SK-N-SH (cell line): ENCODE data around the gene EBF4. TPM values are rescaled to one million over a fixed set of nuclear protein-coding genes. Genes with fewer than 3 reads are reported as not detected.

Experiments
- CTCF ChIA-PET: fragments of 300-600, 350-600 bp; formaldehyde crosslinking; extraction: SDS; loops from one replicate; lab custom pipeline; 2021; lab: Yijun Ruan, JAX
- POLR2A ChIA-PET: fragments of 350-600 bp; sonication (Branson Sonifier 250); formaldehyde crosslinking; extraction: SDS; loops from one replicate; lab custom pipeline; 2020; ENCODE audit warnings: antibody characterized with exemption, inconsistent platforms; lab: Yijun Ruan, JAX
- DNase-seq: peaks from one replicate; pipeline ENCODE4 v3.0.0; 2012
- H2AFZ ChIP-seq: fragments of 200-600 bp; sonication (generic); 2 replicates; pipeline ENCODE4 v1.8.1; 2016; ENCODE audit warnings: antibody characterized with exemption, mild to moderate bottlenecking, low read depth
- H3F3A ChIP-seq: fragments of 200-600 bp; sonication (generic); replicated peaks from 2 replicates; pipeline ENCODE3; 2016; ENCODE audit warnings: antibody characterized with exemption, mild to moderate bottlenecking; ENCODE audit not compliant: insufficient read depth
- H3K27ac ChIP-seq, 2 experiments: fragments of 200-500 bp in 1 of 2; fragments of 200-600 bp in 1 of 2; sonication (Bioruptor generic) in 1 of 2; sonication (generic), shearing (Covaris generic) in 1 of 2; 2 replicates each; pipeline versions ENCODE4 v1.5.1 to v1.6.1; 2014 to 2016; ENCODE audit warnings: low read depth in 2 of 2, inconsistent platforms in 1 of 2, low read length in 1 of 2, mild to moderate bottlenecking in 1 of 2, mixed read lengths in 1 of 2
- H3K27me3 ChIP-seq: fragments of 200-600 bp; sonication (generic), shearing (Covaris generic); 2 replicates; pipeline ENCODE4 v1.6.1; 2016; ENCODE audit warnings: mixed run types; ENCODE audit not compliant: insufficient read depth
- H3K36me3 ChIP-seq, 2 experiments: fragments of 200-500 bp in 1 of 2; fragments of 200-600 bp in 1 of 2; sonication (Bioruptor generic) in 1 of 2; sonication (generic) in 1 of 2; replicated peaks in 1 of 2; 2 replicates each; pipeline versions ENCODE3 to v1.5.1; 2014 to 2016; ENCODE audit warnings: low read length in 1 of 2, mild to moderate bottlenecking in 1 of 2; ENCODE audit not compliant: insufficient read depth in 2 of 2, control insufficient read depth in 1 of 2
- H3K4me1 ChIP-seq, 2 experiments: fragments of 200-500 bp in 1 of 2; fragments of 200-600 bp in 1 of 2; sonication (Bioruptor generic) in 1 of 2; sonication (generic), shearing (Covaris generic) in 1 of 2; 2 replicates each; pipeline versions ENCODE4 v1.5.1 to v1.6.1; 2014 to 2016; ENCODE audit warnings: low read depth in 1 of 2, low read length in 1 of 2, mixed run types in 1 of 2; ENCODE audit not compliant: insufficient read depth in 2 of 2, control insufficient read depth in 1 of 2
- H3K4me2 ChIP-seq: fragments of 200-600 bp; sonication (generic), shearing (Covaris generic); 2 replicates; pipeline ENCODE4 v1.6.1; 2017; ENCODE audit warnings: mixed run types
- H3K4me3 ChIP-seq, 2 experiments: fragments of 200-500 bp in 1 of 2; fragments of 200-600 bp in 1 of 2; sonication (Bioruptor generic) in 1 of 2; sonication (generic), shearing (Covaris generic) in 1 of 2; 2 replicates each; pipeline versions ENCODE4 v1.5.1 to v1.8.1; 2014 to 2016; ENCODE audit warnings: low read depth in 2 of 2, inconsistent platforms in 1 of 2, low read length in 1 of 2, mild to moderate bottlenecking in 1 of 2, mixed read lengths in 1 of 2, moderate library complexity in 1 of 2
- H3K79me2 ChIP-seq: fragments of 200-600 bp; sonication (generic); 2 replicates; pipeline ENCODE4 v1.8.1; 2017; ENCODE audit warnings: mild to moderate bottlenecking; ENCODE audit not compliant: insufficient read depth
- H3K9ac ChIP-seq: fragments of 200-600 bp; sonication (generic); 2 replicates; pipeline ENCODE4 v1.6.1; 2017; ENCODE audit warnings: mixed run types
- H3K9me2 ChIP-seq: fragments of 200-600 bp; sonication (generic); 2 replicates; pipeline ENCODE4 v1.6.1; 2017; ENCODE audit warnings: mixed run types
- H3K9me3 ChIP-seq: fragments of 200-600 bp; sonication (generic); 2 replicates; pipeline ENCODE4 v1.6.1; 2017; ENCODE audit warnings: mixed run types, mild to moderate bottlenecking, moderate library complexity
- H4K20me1 ChIP-seq: fragments of 200-600 bp; sonication (generic); 2 replicates; pipeline ENCODE4 v1.6.1; 2017; ENCODE audit warnings: mild to moderate bottlenecking, mixed run types; ENCODE audit not compliant: insufficient read depth
- EZH2phosphoT487 ChIP-seq: fragments of 200-600 bp; sonication (generic); IDR thresholded peaks from 2 replicates; pipeline ENCODE4 v1.6.1; 2017; ENCODE audit warnings: low read depth, mixed run types, mild to moderate bottlenecking, antibody characterized with exemption, moderate library complexity, borderline replicate concordance
- FOXJ3 ChIP-seq: sonication (generic); formaldehyde crosslinking; IDR thresholded peaks from 2 replicates; pipeline ENCODE4 v1.5.1; 2020; ENCODE audit warnings: mild to moderate bottlenecking, missing genetic modification reagents
- MEF2A ChIP-seq: IDR thresholded peaks from 2 replicates; pipeline ENCODE4 v1.4.0; 2012; ENCODE audit warnings: low read depth, borderline replicate concordance
- NFIC ChIP-seq: IDR thresholded peaks from 2 replicates; pipeline ENCODE4 v1.4.0; 2012; ENCODE audit warnings: borderline replicate concordance
- RAD21 ChIP-seq: IDR thresholded peaks from 2 replicates; pipeline ENCODE4 v1.6.1; 2012; ENCODE audit warnings: mild to moderate bottlenecking, low read length
- SMC3 ChIP-seq: IDR thresholded peaks from 2 replicates; pipeline ENCODE4 v1.6.1; 2012; ENCODE audit warnings: low read depth, low read length, improper control_type of control experiment
- TCF12 ChIP-seq: IDR thresholded peaks from 2 replicates; pipeline ENCODE4 v1.4.0; 2012
- YY1 ChIP-seq: IDR thresholded peaks from 2 replicates; pipeline ENCODE4 v1.4.0; 2012; ENCODE audit warnings: low read depth, mild to moderate bottlenecking
- ZBTB33 ChIP-seq: IDR thresholded peaks from 2 replicates; pipeline ENCODE4 v1.4.0; 2012; ENCODE audit warnings: low read depth, borderline replicate concordance
- WGBS: methylation state at CpG from one replicate; pipeline ENCODE4 v1.1.6; 2017; ENCODE audit warnings: low lambda C conversion rate; 5-methylcytosine and 5-hydroxymethylcytosine counted together
- polyA plus RNA-seq, 3 experiments: library from polyadenylated mRNA; depleted of rRNA; stranded (reverse); fragments of >200 nt; gene quantifications; 2 replicates each; pipeline ENCODE4 v1.2.3, GENCODE V29; 2012
- TF ChIP-seq, protein P1 (sequence below): IDR thresholded peaks from 2 replicates; pipeline ENCODE4 v1.6.1; 2012; ENCODE audit warnings: mild to moderate bottlenecking, low read depth, low read length, moderate library complexity

Gene EBF4
- polyA plus RNA-seq, 1 of the 3 experiments (the other 2 are of a cell fraction), result 20.6 TPM

GRCh38 chr20:2694519-2694918 lies 1.9 kb downstream of the EBF4 start:
- peak overlapping the region; percentile 71; the same call in 1 of the 2 replicates for H3K4me2 ChIP-seq
- H4K20me1 ChIP-seq, result peaks cover 7% of the 10 kb centered on the region; the same call in 1 of the 2 replicates
- no peaks in the 10 kb centered on the region for H3K27me3 ChIP-seq
- no peak overlapping the region for H3K27ac ChIP-seq
- H3K36me3 ChIP-seq, result no peaks in the 10 kb centered on the region
- H3K9me3 ChIP-seq, result no peaks in the 10 kb centered on the region
- 97% methylated on average over 11 of the region's 13 CpGs for WGBS
- H3K9me2 ChIP-seq, result no peaks in the 10 kb centered on the region
- no peak overlapping the region for H2AFZ ChIP-seq
- H3K79me2 ChIP-seq, result no peaks in the 10 kb centered on the region; the same call in 1 of the 2 replicates
- POLR2A ChIA-PET, result interaction anchor here (0.6 to 0.8 kb wide), 2 partner anchors 41 to 1491 kb away, joined by 3 to 7 read pairs; partner anchors contain the start of gene C20orf202
- H3F3A ChIP-seq, result peaks cover 7% of the 10 kb centered on the region
- no peak overlapping the region for H3K9ac ChIP-seq
- TF ChIP-seq MEF2A (no peak), EZH2phosphoT487 (no peak), SMC3 (no peak), TCF12 (no peak), ZBTB33 (no peak), RAD21 (no peak), FOXJ3 (CRISPR knock-in tag) (no peak), YY1 (no peak), NFIC (no peak)
- TF ChIP-seq, protein P1, sequence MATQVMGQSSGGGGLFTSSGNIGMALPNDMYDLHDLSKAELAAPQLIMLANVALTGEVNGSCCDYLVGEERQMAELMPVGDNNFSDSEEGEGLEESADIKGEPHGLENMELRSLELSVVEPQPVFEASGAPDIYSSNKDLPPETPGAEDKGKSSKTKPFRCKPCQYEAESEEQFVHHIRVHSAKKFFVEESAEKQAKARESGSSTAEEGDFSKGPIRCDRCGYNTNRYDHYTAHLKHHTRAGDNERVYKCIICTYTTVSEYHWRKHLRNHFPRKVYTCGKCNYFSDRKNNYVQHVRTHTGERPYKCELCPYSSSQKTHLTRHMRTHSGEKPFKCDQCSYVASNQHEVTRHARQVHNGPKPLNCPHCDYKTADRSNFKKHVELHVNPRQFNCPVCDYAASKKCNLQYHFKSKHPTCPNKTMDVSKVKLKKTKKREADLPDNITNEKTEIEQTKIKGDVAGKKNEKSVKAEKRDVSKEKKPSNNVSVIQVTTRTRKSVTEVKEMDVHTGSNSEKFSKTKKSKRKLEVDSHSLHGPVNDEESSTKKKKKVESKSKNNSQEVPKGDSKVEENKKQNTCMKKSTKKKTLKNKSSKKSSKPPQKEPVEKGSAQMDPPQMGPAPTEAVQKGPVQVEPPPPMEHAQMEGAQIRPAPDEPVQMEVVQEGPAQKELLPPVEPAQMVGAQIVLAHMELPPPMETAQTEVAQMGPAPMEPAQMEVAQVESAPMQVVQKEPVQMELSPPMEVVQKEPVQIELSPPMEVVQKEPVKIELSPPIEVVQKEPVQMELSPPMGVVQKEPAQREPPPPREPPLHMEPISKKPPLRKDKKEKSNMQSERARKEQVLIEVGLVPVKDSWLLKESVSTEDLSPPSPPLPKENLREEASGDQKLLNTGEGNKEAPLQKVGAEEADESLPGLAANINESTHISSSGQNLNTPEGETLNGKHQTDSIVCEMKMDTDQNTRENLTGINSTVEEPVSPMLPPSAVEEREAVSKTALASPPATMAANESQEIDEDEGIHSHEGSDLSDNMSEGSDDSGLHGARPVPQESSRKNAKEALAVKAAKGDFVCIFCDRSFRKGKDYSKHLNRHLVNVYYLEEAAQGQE, result no peak
- TF ChIP-seq, all 33 proteins: peak for 0
- no peak for DNase-seq
- CTCF ChIA-PET, result interaction anchor here (0.9 kb wide), 1 partner anchor 48 kb away, joined by 4 read pairs; no protein-coding TSS in a partner anchor
- no peak overlapping the region for H3K4me3 ChIP-seq
- H3K4me1 ChIP-seq, result peaks cover 0 to 37% of the 10 kb centered on the region in 2 experiments; a peak in 1 of 4 replicates
